ENCODE measurements around the gene TICAM2.

- TF ChIP-seq POLR2A (IDR thresholded peaks at IDR 0.05) (no peak), CTCF (IDR thresholded peaks at IDR 0.05) (peak in 1 of 4 experiments; percentile 29), POLR2AphosphoS5 (IDR thresholded peaks at IDR 0.05) (no peak), EP300 (IDR thresholded peaks at IDR 0.05) (no peak)
Measured at GRCh38 chr5:115571441-115571878, 30.8 kb downstream of the TICAM2 start.

All from gastroesophageal sphincter (tissue), 3 donors.